HEK293T (cell line): ENCODE data around the gene MYBPHL.

Experiments
- ARNT ChIP-seq: fragments of 450-650 bp; IDR thresholded peaks from 2 replicates; pipeline ENCODE4 v1.6.1; 2017; ENCODE audit warnings: mild to moderate bottlenecking
- BHLHE40 ChIP-seq: fragments of 450-650 bp; IDR thresholded peaks from 2 replicates; pipeline ENCODE4 v1.6.1; 2016; ENCODE audit warnings: mild to moderate bottlenecking, moderate library complexity, borderline replicate concordance
- CTBP1 ChIP-seq: fragments of 450-650 bp; IDR thresholded peaks from 2 replicates; pipeline ENCODE4 v1.6.1; 2016; ENCODE audit warnings: borderline replicate concordance
- ELF4 ChIP-seq: fragments of 450-650 bp; IDR thresholded peaks from 2 replicates; pipeline ENCODE4 v1.6.1; 2017; ENCODE audit warnings: antibody characterized with exemption
- FOXA1 ChIP-seq: fragments of 450-650 bp; IDR thresholded peaks from 2 replicates; pipeline ENCODE4 v1.6.1; 2016; ENCODE audit warnings: mild to moderate bottlenecking
- FOXK2 ChIP-seq: fragments of 450-650 bp; IDR thresholded peaks from 2 replicates; pipeline ENCODE4 v1.6.1; 2016; ENCODE audit warnings: mild to moderate bottlenecking
- FOXM1 ChIP-seq: fragments of 450-650 bp; IDR thresholded peaks from 2 replicates; pipeline ENCODE4 v1.6.1; 2017; ENCODE audit warnings: mild to moderate bottlenecking, borderline replicate concordance
- HDGF ChIP-seq: fragments of 450-650 bp; IDR thresholded peaks from 2 replicates; pipeline ENCODE4 v1.6.1; 2017; ENCODE audit warnings: antibody characterized with exemption, borderline replicate concordance
- L3MBTL2 ChIP-seq: fragments of 450-650 bp; conservative IDR thresholded peaks from 2 replicates; pipeline ENCODE4 v1.6.1; 2016; ENCODE audit warnings: mild to moderate bottlenecking
- NFRKB ChIP-seq: fragments of 450-650 bp; IDR thresholded peaks from 2 replicates; pipeline ENCODE4 v1.6.1; 2016; ENCODE audit warnings: mild to moderate bottlenecking, moderate library complexity
- PKNOX1 ChIP-seq: fragments of 450-650 bp; IDR thresholded peaks from 2 replicates; pipeline ENCODE4 v1.6.1; 2016
- SP1 ChIP-seq: fragments of 450-650 bp; IDR thresholded peaks from 2 replicates; pipeline ENCODE4 v1.6.1; 2017
- TARDBP ChIP-seq: fragments of 450-650 bp; IDR thresholded peaks from 2 replicates; pipeline ENCODE4 v1.6.1; 2016

- TF ChIP-seq FOXM1 (no peak), TARDBP (no peak), CTBP1 (no peak), PKNOX1 (no peak), SP1 (no peak), BHLHE40 (no peak), ARNT (no peak), FOXA1 (no peak), HDGF (no peak), L3MBTL2 (no peak), FOXK2 (no peak), NFRKB (no peak), ELF4 (no peak)
Measured at GRCh38 chr1:109252893-109253802, 53.7 kb downstream of the MYBPHL start.
